Activated CD4-positive, alpha-beta T cell treated with anti-CD3 and anti-CD28 coated beads for 4 hours (primary cell): ENCODE data around the gene ADGRD1.

Experiments
- DNase-seq, 2 donors: peaks; one replicate each; pipeline ENCODE4 v3.0.0-alpha.2; 2020

Gene ADGRD1

GRCh38 chr12:131141514-131141913 is 187.8 kb downstream of the ADGRD1 start:
- no peak for DNase-seq

GRCh38 chr12:131142891-131143657 is 189.4 kb downstream of the ADGRD1 start:
- no peak for DNase-seq

GRCh38 chr12:131146173-131146675 is 192.5 kb downstream of the ADGRD1 start:
- no peak for DNase-seq

- no peak for DNase-seq
Observed at GRCh38 chr12:131147293-131147692, 193.6 kb downstream of the ADGRD1 start.

- no peak for DNase-seq
Observed at GRCh38 chr12:131147894-131148293, 194.2 kb downstream of the ADGRD1 start.

- no peak for DNase-seq
Observed at GRCh38 chr12:131151558-131152345, 198.0 kb downstream of the ADGRD1 start.

- no peak for DNase-seq
Observed at GRCh38 chr12:131152587-131152986, 198.9 kb downstream of the ADGRD1 start.

- DNase-seq: no peak
Observed at GRCh38 chr12:131153016-131153415, 199.3 kb downstream of the ADGRD1 start.

- DNase-seq: no peak
Observed at GRCh38 chr12:131153956-131154355, 200.2 kb downstream of the ADGRD1 start.

GRCh38 chr12:131155131-131155530 is 201.4 kb downstream of the ADGRD1 start:
- no peak for DNase-seq

- DNase-seq: no peak
Observed at GRCh38 chr12:131157743-131158142, 204.0 kb downstream of the ADGRD1 start.

GRCh38 chr12:131159660-131160059 is 206.0 kb downstream of the ADGRD1 start:
- no peak for DNase-seq

GRCh38 chr12:131162113-131162512 is 208.4 kb downstream of the ADGRD1 start:
- DNase-seq: no peak

GRCh38 chr12:131163189-131163738 is 209.6 kb downstream of the ADGRD1 start:
- DNase-seq: no peak

- no peak for DNase-seq
Observed at GRCh38 chr12:131164096-131164872, 210.6 kb downstream of the ADGRD1 start.

- no peak for DNase-seq
Observed at GRCh38 chr12:131166717-131167116, 213.0 kb downstream of the ADGRD1 start.

- DNase-seq: no peak
Observed at GRCh38 chr12:131167334-131167733, 213.6 kb downstream of the ADGRD1 start.

GRCh38 chr12:131171029-131171428 is 217.3 kb downstream of the ADGRD1 start:
- no peak for DNase-seq

- DNase-seq: no peak
Observed at GRCh38 chr12:131174901-131175300, 221.2 kb downstream of the ADGRD1 start.

GRCh38 chr12:131176266-131176665 is 222.6 kb downstream of the ADGRD1 start:
- no peak for DNase-seq

GRCh38 chr12:131176926-131177325 is 223.2 kb downstream of the ADGRD1 start:
- DNase-seq: no peak

- no peak for DNase-seq
Observed at GRCh38 chr12:131177599-131177998, 223.9 kb downstream of the ADGRD1 start.

- no peak for DNase-seq
Observed at GRCh38 chr12:131187602-131188001, 233.9 kb downstream of the ADGRD1 start.
